Stomach (tissue), 9 donors: ENCODE data around the gene ARHGEF2. TPM values are rescaled to one million over a fixed set of nuclear protein-coding genes. Genes with fewer than 3 reads are reported as not detected.
"Not testable (repeated sequence)": the region's sequence is repeated elsewhere in the genome, so short reads cannot be mapped to it uniquely, and the experiment has no call there.

ENCODE experiments used
- DNase-seq, 2 donors: peaks; one replicate each; pipeline versions ENCODE4 v3.0.0 to v3.0.0-alpha.2; 2013 to 2019
- H3K27ac ChIP-seq, 5 donors: fragments of 200-600 bp in 4 of 5; sonication (generic) in 4 of 5; one replicate each; pipeline ENCODE4 v1.5.1; 2013 to 2019; ENCODE audit warnings: mild to moderate bottlenecking in 1 of 5, moderate library complexity in 1 of 5
- H3K27me3 ChIP-seq, 3 donors: fragments of 200-600 bp; sonication (generic); one replicate each; pipeline ENCODE4 v1.5.1; 2017 to 2019; ENCODE audit warnings: mixed run types in 1 of 3
- H3K36me3 ChIP-seq, 4 donors: fragments of 200-600 bp; sonication (generic); 1 replicate in 3 of 4; 2 replicates in 1 of 4; pipeline ENCODE4 v1.5.1; 2016 to 2019
- H3K4me1 ChIP-seq, 4 donors: fragments of 200-600 bp; sonication (generic); one replicate each; pipeline ENCODE4 v1.5.1; 2016 to 2019
- H3K4me3 ChIP-seq, 4 donors: fragments of 200-600 bp; sonication (generic) in 3 of 4; one replicate each; pipeline ENCODE4 v1.5.1; 2016 to 2019; ENCODE audit warnings: mild to moderate bottlenecking in 1 of 4
- H3K9me3 ChIP-seq, 4 donors: fragments of 200-600 bp; sonication (generic); one replicate each; pipeline ENCODE4 v1.5.1; 2016 to 2019
- CTCF ChIP-seq, 7 experiments: fragments of 450-650 bp in 4 of 7; fragments of 200-600 bp in 3 of 7; sonication (generic) in 3 of 7; IDR thresholded peaks; one replicate each; pipeline ENCODE4 v1.5.1; 2016 to 2019; ENCODE audit warnings: antibody characterized with exemption in 7 of 7, control low read depth in 2 of 7, mild to moderate bottlenecking in 1 of 7
- EP300 ChIP-seq: sonication (generic); formaldehyde crosslinking; IDR thresholded peaks from one replicate; pipeline ENCODE4 v1.6.1; 2017; ENCODE audit warnings: antibody characterized with exemption
- POLR2A ChIP-seq, 4 donors: fragments of 450-650 bp; IDR thresholded peaks; one replicate each; pipeline ENCODE4 v1.6.1; 2016; ENCODE audit warnings: antibody characterized with exemption in 4 of 4, control low read depth in 2 of 4, mild to moderate bottlenecking in 1 of 4, moderate library complexity in 1 of 4
- POLR2AphosphoS5 ChIP-seq, 3 donors: sonication (generic); formaldehyde crosslinking; IDR thresholded peaks; one replicate each; pipeline ENCODE4 v1.6.1; 2016; ENCODE audit warnings: antibody characterized with exemption in 3 of 3
- WGBS, 5 donors: extraction: QIAGEN DNeasy Blood & Tissue Kit in 3 of 5; methylation state at CpG; one replicate each; pipeline versions ENCODE4 v1.1.5 to v1.1.7; 2013 to 2018; 5-methylcytosine and 5-hydroxymethylcytosine counted together
- intact Hi-C: fragments of 100-400 bp; cut with DNase I; formaldehyde crosslinking; loops from one replicate; pipeline ENCODE4 v1.15.1; 2023; ENCODE audit warnings: low total_unique reads
- polyA plus RNA-seq, 3 donors: library from polyadenylated mRNA; stranded (reverse); fragments of 200-250 nt; gene quantifications; one replicate each; pipeline ENCODE4 v1.2.3, GENCODE V29; 2013
- total RNA-seq, 5 donors: library from RNA; depleted of rRNA; stranded (reverse); fragments of >200 nt; gene quantifications; one replicate each; pipeline versions ENCODE4 v1.1.0 to v1.2.3, GENCODE V29; 2014 to 2016
- donor health status: healthy with polysubstance abuse.
- donor health status: Bipolar disorder and iron deficiency.
- donor health status: healthy.

ARHGEF2 gene
- total and polyA plus RNA-seq, 8 donors, result 20.4 to 376 (median 66.5) TPM

- peak overlapping the region in 2 of 5 donors; percentile 45 to 58 for H3K27ac ChIP-seq
- H3K4me3 ChIP-seq, result no peak overlapping the region
- peaks cover 0 to 32% (median 12%) of the 10 kb centered on the region in 4 donors for H3K4me1 ChIP-seq
- TF ChIP-seq EP300 (no peak), POLR2AphosphoS5 (IDR thresholded peaks at IDR 0.05) (no peak), CTCF (IDR thresholded peaks at IDR 0.05) (no peak), POLR2A (IDR thresholded peaks at IDR 0.05) (no peak)
- H3K36me3 ChIP-seq, result peaks cover 0 to 4% (median 0%) of the 10 kb centered on the region in 4 donors
- intact Hi-C loops, result loop anchor here (5.0 kb wide), 1 partner anchor 48 kb away; the partner anchor contains the start of gene RXFP4
- H3K27me3 ChIP-seq, result no peaks in the 10 kb centered on the region
- H3K9me3 ChIP-seq, result no peaks in the 10 kb centered on the region
- no peak for DNase-seq
- 81 to 92% (median 87%) methylated on average over 6 of the region's 6 CpGs for WGBS, 5 donors
Measured at GRCh38 chr1:155990005-155990739, 11.8 kb upstream of the ARHGEF2 start.

- Histone ChIP-seq H3K27me3 (no peaks in the 10 kb centered on the region), H3K4me3 (peak overlapping the region; percentile 23 to 36 (median 32)), H3K27ac (peak overlapping the region in 4 of 5 donors; percentile 4 to 65 (median 52)), H3K36me3 (peaks cover 0 to 4% (median 0%) of the 10 kb centered on the region in 4 donors), H3K9me3 (no peaks in the 10 kb centered on the region), H3K4me1 (peaks cover 3 to 37% (median 12%) of the 10 kb centered on the region in 4 donors)
- intact Hi-C loops, result loop anchor here (5.0 kb wide), 1 partner anchor 47 kb away; the partner anchor contains the start of gene RXFP4
- TF ChIP-seq POLR2AphosphoS5 (IDR thresholded peaks at IDR 0.05), result peak in 2 of 3 donors; percentile 13 to 81
- peak in 6 of 7 experiments; percentile 75 to 99 (median 98) for TF ChIP-seq CTCF (IDR thresholded peaks at IDR 0.05)
- no peak for TF ChIP-seq POLR2A (IDR thresholded peaks at IDR 0.05)
- DNase-seq, result peak; percentile 79 to 92
- 21 to 26% (median 25%) methylated on average over 4 to 9 of the region's 9 CpGs for WGBS, 5 donors
Measured at GRCh38 chr1:155989242-155990004, 11.1 kb upstream of the ARHGEF2 start.

- intact Hi-C loops, H3K27me3 ChIP-seq, H3K4me3 ChIP-seq, H3K9me3 ChIP-seq, DNase-seq, H3K36me3 ChIP-seq: not testable (repeated sequence)
- WGBS, 5 donors, result 88 to 93% (median 90%) methylated on average over 11 of the region's 11 CpGs
- peak overlapping the region in 2 of 5 donors; percentile 6 to 93 for H3K27ac ChIP-seq
- H3K4me1 ChIP-seq, result peaks cover 34 to 66% (median 50%) of the 10 kb centered on the region in 4 donors
Measured at GRCh38 chr1:155984903-155985645, 6.7 kb upstream of the ARHGEF2 start.

GRCh38 chr1:155984341-155984740 is 6.0 kb upstream of the ARHGEF2 start:
- TF ChIP-seq POLR2AphosphoS5 (IDR thresholded peaks at IDR 0.05) (no peak), POLR2A (IDR thresholded peaks at IDR 0.05) (no peak), CTCF (IDR thresholded peaks at IDR 0.05) (no peak), EP300 (no peak)
- peaks cover 41 to 66% (median 53%) of the 10 kb centered on the region in 4 donors for H3K4me1 ChIP-seq
- H3K4me3 ChIP-seq, result no peak overlapping the region
- no peaks in the 10 kb centered on the region for H3K9me3 ChIP-seq
- 40 to 68% (median 59%) methylated on average over 7 of the region's 7 CpGs for WGBS, 5 donors
- H3K27ac ChIP-seq, result peak overlapping the region in 4 of 5 donors; percentile 6 to 98 (median 68)
- DNase-seq, result peak in 1 of 2 donors; percentile 73
- H3K36me3 ChIP-seq, result peaks cover 0 to 4% (median 0%) of the 10 kb centered on the region in 4 donors
- intact Hi-C loops, result no loop called here
- H3K27me3 ChIP-seq, result no peaks in the 10 kb centered on the region
